Endothelial cell of umbilical vein (primary cell): ENCODE data around the gene C10orf105. TPM values are rescaled to one million over a fixed set of nuclear protein-coding genes. Genes with fewer than 3 reads are reported as not detected.

Source experiments
- BruUV-seq: library from RNA; stranded (reverse); fragments of 400-500 nt; replicated peaks from 2 replicates; lab custom pipeline; 2021; lab: Mats Ljungman, UMichigan
- CTCF ChIA-PET: fragments of 300-600, 350-600 bp; sonication (Branson Sonifier 250); formaldehyde crosslinking; loops from one replicate; lab custom pipeline; 2021; ENCODE audit warnings: antibody characterized with exemption, inconsistent platforms; lab: Charles Lee
- POLR2A ChIA-PET: fragments of 300-600, 350-600 bp; sonication (Branson Sonifier 250); formaldehyde crosslinking; loops from one replicate; lab custom pipeline; 2021; ENCODE audit warnings: antibody characterized with exemption, inconsistent platforms; lab: Charles Lee
- DNase-seq: peaks from one replicate; pipeline ENCODE4 v3.0.0-alpha.2; 2011; ENCODE audit warnings: low read depth, low spot score
- FAIRE-seq: peaks from 2 replicates; lab custom pipeline; 2011; peaks lifted over from hg19 to GRCh38; lab: Jason Lieb, UNC
- H2AFZ ChIP-seq: 2 replicates; pipeline ENCODE4 v1.6.0; 2012; ENCODE audit warnings: low read depth, low read length, control low read depth, inconsistent platforms
- H3K27ac ChIP-seq: 2 replicates; pipeline ENCODE4 v1.5.1; 2011; ENCODE audit warnings: low read depth, mild to moderate bottlenecking, control low read depth, low read length, moderate library complexity; ENCODE audit not compliant: insufficient read depth
- H3K27me3 ChIP-seq, 2 experiments: 2 replicates each; pipeline versions ENCODE4 v1.6.0 to v1.6.1; 2011; ENCODE audit warnings: low read length in 2 of 2, mixed read lengths in 1 of 2; ENCODE audit not compliant: control insufficient read depth in 2 of 2, insufficient read depth in 2 of 2
- H3K36me3 ChIP-seq, 2 experiments: 2 replicates in 1 of 2; 3 replicates in 1 of 2; pipeline ENCODE4 v1.5.1; 2011; ENCODE audit warnings: low read length in 2 of 2, mild to moderate bottlenecking in 1 of 2, moderate library complexity in 1 of 2; ENCODE audit not compliant: control insufficient read depth in 2 of 2, insufficient read depth in 2 of 2; ENCODE audit errors: extremely low read depth in 1 of 2
- H3K4me1 ChIP-seq: 3 replicates; pipeline ENCODE4 v1.5.1; 2011; ENCODE audit warnings: mild to moderate bottlenecking, low read length; ENCODE audit not compliant: control insufficient read depth, insufficient read depth; ENCODE audit errors: extremely low read depth
- H3K4me2 ChIP-seq: 2 replicates; pipeline ENCODE4 v1.6.1; 2011; ENCODE audit warnings: low read length, control low read depth, mixed read lengths; ENCODE audit not compliant: insufficient read depth
- H3K4me3 ChIP-seq, 3 experiments: fragments of 200-600 bp in 1 of 3; sonication (generic), shearing (Covaris generic) in 1 of 3; replicated peaks in 1 of 3; 2 replicates each; pipeline ENCODE4 v1.5.1; 2011 to 2016; ENCODE audit warnings: control low read depth in 3 of 3, low read length in 3 of 3, mild to moderate bottlenecking in 2 of 3, inconsistent platforms in 1 of 3, low read depth in 1 of 3, moderate library complexity in 1 of 3; ENCODE audit not compliant: insufficient read depth in 1 of 3
- H3K79me2 ChIP-seq: 2 replicates; pipeline ENCODE4 v1.6.0; 2012; ENCODE audit warnings: low read length, inconsistent platforms; ENCODE audit not compliant: control insufficient read depth, insufficient read depth
- H3K9ac ChIP-seq: replicated peaks from 2 replicates; pipeline ENCODE3; 2011; ENCODE audit warnings: low read length, control low read depth; ENCODE audit not compliant: insufficient read depth; ENCODE audit errors: extremely low read depth
- H3K9me1 ChIP-seq: replicated peaks from 3 replicates; pipeline ENCODE4 v1.6.0; 2011; ENCODE audit warnings: mild to moderate bottlenecking, low read length; ENCODE audit not compliant: control insufficient read depth, insufficient read depth; ENCODE audit errors: extremely low read depth
- H3K9me3 ChIP-seq: replicated peaks from 2 replicates; pipeline ENCODE4 v1.5.1; 2012; ENCODE audit warnings: low read length, inconsistent platforms; ENCODE audit not compliant: control insufficient read depth, insufficient read depth
- H4K20me1 ChIP-seq: replicated peaks from 2 replicates; pipeline ENCODE3; 2011; ENCODE audit warnings: mild to moderate bottlenecking, low read length; ENCODE audit not compliant: control insufficient read depth, insufficient read depth; ENCODE audit errors: extremely low read depth
- CTCF ChIP-seq, 2 donors: IDR thresholded peaks; 1 replicate in 1 of 2; 2 replicates in 1 of 2; pipeline ENCODE4 v1.5.1; 2011; ENCODE audit warnings: low read length in 2 of 2, mild to moderate bottlenecking in 2 of 2, moderate library complexity in 2 of 2, control low read depth in 1 of 2, inconsistent platforms in 1 of 2, low read depth in 1 of 2; ENCODE audit not compliant: insufficient read depth in 1 of 2; ENCODE audit errors: extremely low read depth in 1 of 2
- EZH2 ChIP-seq: IDR thresholded peaks from 2 replicates; pipeline ENCODE4 v1.6.1; 2012; ENCODE audit warnings: borderline replicate concordance, low read depth, mild to moderate bottlenecking, moderate library complexity, low read length, inconsistent platforms; ENCODE audit not compliant: severe bottlenecking
- FOS ChIP-seq: IDR thresholded peaks from 2 replicates; pipeline ENCODE4 v1.6.1; 2011; ENCODE audit warnings: mild to moderate bottlenecking, low read length, moderate library complexity, borderline replicate concordance; ENCODE audit not compliant: insufficient read depth
- GATA2 ChIP-seq: IDR thresholded peaks from 2 replicates; pipeline ENCODE4 v1.7.0; 2011; ENCODE audit warnings: low read depth, mild to moderate bottlenecking, moderate library complexity, mixed read lengths, low read length; ENCODE audit not compliant: insufficient read length, insufficient read depth
- JUN ChIP-seq: IDR thresholded peaks from 2 replicates; pipeline ENCODE4 v1.6.1; 2011; ENCODE audit warnings: borderline replicate concordance, low read depth; ENCODE audit not compliant: insufficient read length, insufficient read depth
- MAX ChIP-seq: IDR thresholded peaks from 2 replicates; pipeline ENCODE4 v1.6.1; 2011; ENCODE audit not compliant: insufficient read depth, insufficient read length
- MYC ChIP-seq: IDR thresholded peaks from one replicate; pipeline ENCODE4 v1.6.1; 2011; ENCODE audit warnings: mild to moderate bottlenecking, low read depth, low read length
- POLR2A ChIP-seq: IDR thresholded peaks from 2 replicates; pipeline ENCODE4 v1.6.1; 2012; ENCODE audit warnings: low read depth, mild to moderate bottlenecking, control low read depth, low read length
- POLR2AphosphoS5 ChIP-seq: IDR thresholded peaks from 2 replicates; pipeline ENCODE4 v1.6.1; 2012; ENCODE audit warnings: low read depth, mild to moderate bottlenecking, control low read depth, low read length, moderate library complexity; ENCODE audit not compliant: insufficient read depth
- dilution Hi-C: fragments of 300-500 bp; cut with MboI; formaldehyde crosslinking; loops from one replicate; pipeline ENCODE4 v1.15.0; 2019; ENCODE audit warnings: low sequenced_read_pairs; ENCODE audit not compliant: extremely low pct_ligation_motif_present
- intact Hi-C: fragments of 100-400 bp; cut with micrococcal nuclease; formaldehyde crosslinking; loops from one replicate; pipeline ENCODE4 v1.10.0; 2022
- polyA plus RNA-seq, 4 experiments: library from polyadenylated mRNA; depleted of rRNA in 3 of 4; stranded (reverse) in 3 of 4; unstranded in 1 of 4; fragments of >200 nt; gene quantifications; 2 replicates each; pipeline versions ENCODE4 v1.2.1 to v1.2.3, GENCODE V29; 2011 to 2012; ENCODE audit warnings: missing spikeins in 1 of 4
- total RNA-seq: library from RNA; stranded (reverse); gene quantifications from 2 replicates; pipeline ENCODE4 v1.2.3, GENCODE V29; 2021

C10orf105 gene
- total and polyA plus RNA-seq, 2 donors (not counting 3 experiments of a cell fraction or from before 2014, with no cell fraction given): not detected

GRCh38 chr10:71765906-71766716, 46.5 kb upstream of the C10orf105 start:
- Histone ChIP-seq H3K4me3 (no peak overlapping the region), H4K20me1 (no peaks in the 10 kb centered on the region), H3K9me3 (no peaks in the 10 kb centered on the region), H3K4me2 (no peak overlapping the region), H3K36me3 (no peaks in the 10 kb centered on the region), H3K9me1 (no peaks in the 10 kb centered on the region), H3K79me2 (no peaks in the 10 kb centered on the region), H2AFZ (no peak overlapping the region), H3K9ac (no peak overlapping the region), H3K27me3 (no peaks in the 10 kb centered on the region), H3K27ac (no peak overlapping the region), H3K4me1 (peaks cover 34% of the 10 kb centered on the region)
- ChIA-PET CTCF (interaction anchor here (0.8 to 1.9 kb wide), 6 partner anchors 9 to 196 kb away, joined by 3 to 8 read pairs (median 4); no protein-coding TSS in a partner anchor), POLR2A (interaction anchor here (0.6 to 1.1 kb wide), 2 partner anchors 9 to 43 kb away, joined by 3 to 8 read pairs; no protein-coding TSS in a partner anchor)
- dilution Hi-C loops (no loop called here), intact Hi-C loops (loop anchor here (2.0 kb wide), 2 partner anchors 17 to 41 kb away; no protein-coding TSS in a partner anchor)
- FAIRE-seq: no peak
- TF ChIP-seq GATA2 (no peak), POLR2A (no peak), EZH2 (no peak), MYC (no peak), MAX (no peak), FOS (no peak), POLR2AphosphoS5 (no peak), CTCF (IDR thresholded peaks at IDR 0.05; ENCODE audit: extremely low read depth in 1 of 2, insufficient read depth in 1 of 2, low read depth in 1 of 2, low read length in 2 of 2) (no peak), JUN (no peak)
- no TSS peak for BruUV-seq
- DNase-seq: no peak
